Measurements from ENCODE around the gene AP1B1.

The AP1B1 gene

GRCh38 chr22:29338398-29338797 is 50.0 kb downstream of the AP1B1 start:
- no peak for TF ChIP-seq CTCF (IDR thresholded peaks at IDR 0.05; ENCODE audit: low read depth, low read length, missing control alignments)
- no peak overlapping the region for H3K4me3 ChIP-seq (ENCODE audit: low read depth, low read length)
- DNase-seq (ENCODE audit: low read depth), result no peak

- H3K4me3 ChIP-seq (ENCODE audit: low read depth, low read length), result no peak overlapping the region
- DNase-seq (ENCODE audit: low read depth), result no peak
- no peak for TF ChIP-seq CTCF (IDR thresholded peaks at IDR 0.05; ENCODE audit: low read depth, low read length, missing control alignments)
These were observed 50.6 kb downstream of the AP1B1 start for GRCh38 chr22:29337631-29338284.

DNA sequence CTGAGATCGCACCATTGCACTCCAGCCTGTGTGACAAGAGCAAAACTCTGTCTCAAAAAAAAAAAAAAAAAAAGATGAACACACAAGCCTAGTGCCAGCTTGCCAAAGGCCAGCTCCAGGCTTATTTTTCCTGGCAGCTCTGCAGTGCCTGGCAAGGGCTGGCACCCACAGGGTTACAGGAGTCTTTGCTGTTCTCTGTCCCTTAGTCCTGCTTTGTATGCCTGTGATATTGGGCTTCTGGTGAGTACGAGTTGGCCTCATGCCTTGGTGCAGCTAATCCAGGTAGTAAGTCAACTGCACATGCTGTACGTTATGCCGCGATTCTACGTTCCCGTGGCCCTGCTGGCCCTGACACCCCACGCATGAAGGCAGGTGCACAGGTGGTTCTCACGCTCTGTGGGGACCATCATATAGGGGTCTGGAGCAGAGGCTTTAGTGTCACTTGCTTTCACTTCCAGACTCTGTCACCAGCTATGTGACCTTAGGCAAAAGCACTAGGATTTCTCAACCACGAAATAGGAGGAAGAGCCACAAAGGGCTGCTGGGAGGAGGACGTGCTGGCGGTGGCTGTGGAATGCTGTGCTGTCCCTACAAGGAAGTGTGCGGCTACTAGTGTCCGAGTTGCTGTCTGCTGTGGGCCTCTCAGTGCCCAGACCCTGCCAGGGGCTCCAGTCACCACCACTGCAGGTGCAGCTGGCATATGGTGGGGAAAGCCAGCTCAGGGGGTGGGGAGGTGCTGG is 51.4 kb downstream of the AP1B1 start:
- no peak for DNase-seq (ENCODE audit: low read depth)
- TF ChIP-seq CTCF (IDR thresholded peaks at IDR 0.05; ENCODE audit: low read depth, low read length, missing control alignments), result no peak
- no peak overlapping the region for H3K4me3 ChIP-seq (ENCODE audit: low read depth, low read length)

DNA sequence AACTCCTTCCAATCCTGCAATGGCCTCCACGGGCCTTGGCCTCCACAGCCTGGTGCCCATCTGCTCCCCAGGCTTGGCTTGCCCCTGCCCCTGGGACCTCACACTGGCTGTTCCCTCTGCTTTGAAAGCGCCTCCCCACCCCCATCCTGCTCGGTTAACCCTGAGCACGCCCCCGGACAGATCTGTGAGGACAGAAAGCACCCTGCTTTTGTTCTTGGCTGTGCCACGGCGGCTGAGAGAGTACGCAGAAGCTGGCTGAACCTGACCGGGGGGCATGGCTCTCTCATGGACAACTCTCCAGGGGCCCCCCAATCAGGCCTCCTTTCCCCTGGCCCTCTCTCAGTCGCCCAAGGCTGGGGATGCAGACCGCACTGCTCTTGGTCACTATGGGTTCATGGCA is 52.7 kb downstream of the AP1B1 start:
- DNase-seq (ENCODE audit: low read depth), result no peak
- H3K4me3 ChIP-seq (ENCODE audit: low read depth, low read length), result no peak overlapping the region
- TF ChIP-seq CTCF (IDR thresholded peaks at IDR 0.05; ENCODE audit: low read depth, low read length, missing control alignments), result no peak

DNA sequence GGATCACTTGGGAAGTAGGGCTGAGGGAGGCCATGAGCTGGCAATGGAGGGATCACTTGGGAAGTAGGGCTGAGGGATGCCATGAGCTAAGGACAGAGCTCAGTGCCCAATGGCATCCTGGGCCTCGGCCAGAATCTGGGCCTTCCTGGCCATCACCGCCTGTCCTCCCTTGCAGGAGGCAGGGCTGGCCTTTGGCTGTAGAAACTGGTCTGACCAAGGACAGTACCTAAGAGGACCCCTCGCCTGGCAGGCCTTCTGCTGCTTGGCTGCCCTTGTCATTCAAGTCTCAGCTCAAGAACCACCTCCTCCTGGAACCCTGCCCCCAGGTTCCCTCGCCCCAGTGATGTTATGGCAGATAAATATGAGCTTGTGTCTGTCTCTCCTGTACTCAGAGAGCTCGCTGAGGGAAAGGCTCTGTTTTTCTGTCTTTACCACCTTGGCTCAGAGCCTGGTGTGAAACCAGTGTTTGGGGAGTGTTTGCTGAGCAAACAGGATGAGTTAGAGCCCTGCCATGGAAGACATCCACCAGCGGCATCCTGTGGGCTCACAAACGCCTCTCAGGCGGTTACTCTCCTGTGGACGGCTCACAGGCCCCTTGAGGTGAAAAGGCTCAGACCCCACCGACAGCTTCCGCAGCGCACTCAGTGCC is 53.5 kb downstream of the AP1B1 start:
- no peak overlapping the region for H3K4me3 ChIP-seq (ENCODE audit: low read depth, low read length)
- TF ChIP-seq CTCF (IDR thresholded peaks at IDR 0.05; ENCODE audit: low read depth, low read length, missing control alignments), result no peak
- DNase-seq (ENCODE audit: low read depth), result no peak

DNA sequence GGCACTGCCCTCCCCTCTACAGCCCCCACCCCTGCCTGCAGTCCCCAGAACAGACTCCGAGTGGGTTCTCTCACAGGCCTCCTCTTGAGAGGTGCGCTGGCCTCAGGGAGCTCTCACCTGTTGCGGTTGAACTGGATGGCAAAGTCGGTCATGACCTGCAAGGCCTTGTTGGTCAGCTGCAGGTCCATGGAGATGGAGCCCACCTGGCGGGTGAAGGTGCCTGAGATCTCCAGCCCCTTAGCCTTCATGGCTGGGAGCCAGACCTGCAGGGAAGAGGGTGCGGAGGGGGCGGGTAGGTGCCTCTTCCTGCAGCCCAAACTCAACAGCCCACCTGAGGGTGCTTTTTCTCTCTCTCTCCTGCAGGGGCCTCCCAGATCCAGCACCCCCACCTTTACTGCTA is 54.2 kb downstream of the AP1B1 start:
- no peak for DNase-seq (ENCODE audit: low read depth)
- TF ChIP-seq CTCF (IDR thresholded peaks at IDR 0.05; ENCODE audit: low read depth, low read length, missing control alignments), result no peak
- no peak overlapping the region for H3K4me3 ChIP-seq (ENCODE audit: low read depth, low read length)
